DND-41 (cell line): ENCODE measurements around the gene XNDC1N.
"Not testable (repeated sequence)": the region's sequence is repeated elsewhere in the genome, so short reads cannot be mapped to it uniquely, and the experiment has no call there.

Experiments
- ATAC-seq: fragments of 200-7000 bp; cut with Tn5 transposase; 3 replicates; pipeline ENCODE4 v1.9.1; 2021; ENCODE audit warnings: low read depth; ENCODE audit not compliant: insufficient read depth
- DNase-seq: peaks from one replicate; pipeline ENCODE4 v3.0.0-alpha.2; 2020
- H2AFZ ChIP-seq: 2 replicates; pipeline ENCODE4 v1.6.0; 2012; ENCODE audit warnings: low read depth, low read length
- H3K27ac ChIP-seq: 2 replicates; pipeline ENCODE4 v1.5.1; 2012; ENCODE audit warnings: low read length, inconsistent platforms
- H3K27me3 ChIP-seq: fragments of 200-600 bp; sonication (generic); 2 replicates; pipeline ENCODE4 v1.6.0; 2012; ENCODE audit warnings: low read length, mild to moderate bottlenecking, inconsistent platforms; ENCODE audit not compliant: insufficient read depth, poor library complexity
- H3K36me3 ChIP-seq: 2 replicates; pipeline ENCODE4 v1.5.1; 2012; ENCODE audit warnings: low read length, inconsistent platforms; ENCODE audit not compliant: insufficient read depth
- H3K4me1 ChIP-seq: 2 replicates; pipeline ENCODE4 v1.5.1; 2012; ENCODE audit warnings: mild to moderate bottlenecking, low read length; ENCODE audit not compliant: insufficient read depth
- H3K4me2 ChIP-seq: 2 replicates; pipeline ENCODE4 v1.6.0; 2012; ENCODE audit warnings: mild to moderate bottlenecking, moderate library complexity, low read length, inconsistent platforms; ENCODE audit not compliant: insufficient read depth
- H3K4me3 ChIP-seq, 2 experiments: fragments of 200-600 bp in 1 of 2; shearing (Covaris generic) in 1 of 2; 2 replicates each; pipeline ENCODE4 v1.5.1; 2012 to 2016; ENCODE audit warnings: inconsistent platforms in 2 of 2, low read length in 2 of 2, mild to moderate bottlenecking in 2 of 2, low read depth in 1 of 2, moderate library complexity in 1 of 2
- H3K79me2 ChIP-seq: 2 replicates; pipeline ENCODE4 v1.6.0; 2012; ENCODE audit warnings: low read length, inconsistent platforms; ENCODE audit not compliant: insufficient read depth
- H3K9ac ChIP-seq: 2 replicates; pipeline ENCODE4 v1.6.0; 2012; ENCODE audit warnings: low read depth, mild to moderate bottlenecking, inconsistent platforms, low read length, moderate library complexity
- H3K9me3 ChIP-seq: 2 replicates; pipeline ENCODE4 v1.5.1; 2012; ENCODE audit warnings: low read length, moderate library complexity, mild to moderate bottlenecking, inconsistent platforms; ENCODE audit not compliant: insufficient read depth, severe bottlenecking
- H4K20me1 ChIP-seq: 2 replicates; pipeline ENCODE4 v1.6.0; 2012; ENCODE audit warnings: low read length; ENCODE audit not compliant: insufficient read depth

Gene XNDC1N

DNA sequence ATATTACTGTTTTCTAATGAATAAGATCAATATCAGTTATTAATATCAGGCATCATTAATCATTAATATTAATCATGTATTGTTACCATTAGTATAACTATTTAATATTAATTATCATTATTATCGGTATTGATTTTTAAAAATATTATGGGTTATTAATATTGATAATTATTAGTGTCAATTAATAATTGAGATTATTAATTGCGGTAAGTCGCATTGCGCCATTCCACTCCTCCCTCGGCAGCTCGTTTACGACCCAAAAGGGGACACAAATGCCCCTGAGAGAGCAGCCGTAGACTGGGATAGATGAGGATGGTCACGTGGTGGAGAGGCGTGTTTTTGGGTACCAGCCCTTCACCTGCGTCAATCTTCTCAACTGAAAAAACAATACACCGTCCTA, 42.6 kb downstream of the XNDC1N start:
- H3K4me3 ChIP-seq, H3K9ac ChIP-seq, H3K27me3 ChIP-seq, H3K27ac ChIP-seq, DNase-seq, H3K4me2 ChIP-seq, H4K20me1 ChIP-seq, H3K79me2 ChIP-seq, H2AFZ ChIP-seq, ATAC-seq, H3K9me3 ChIP-seq, H3K4me1 ChIP-seq, H3K36me3 ChIP-seq: not testable (repeated sequence)
